Neural progenitor cell (in vitro differentiated cells): ENCODE results near the gene P4HA3. TPM values are rescaled to one million over a fixed set of nuclear protein-coding genes. Genes with fewer than 3 reads are reported as not detected.

ENCODE experiments used
- DNase-seq: peaks from one replicate; pipeline ENCODE4 v3.0.0-alpha.2; 2016; ENCODE audit warnings: low spot score
- H2AFZ ChIP-seq: fragments of 200-600 bp; sonication (generic); replicated peaks from 2 replicates; pipeline ENCODE4 v1.6.1; 2016; ENCODE audit warnings: antibody characterized with exemption
- H3F3A ChIP-seq: fragments of 200-600 bp; sonication (generic); 2 replicates; pipeline ENCODE4 v1.6.1; 2016; ENCODE audit warnings: antibody characterized with exemption, low read depth
- H3K27ac ChIP-seq: fragments of 200-600 bp; sonication (generic); 2 replicates; pipeline ENCODE4 v1.5.1; 2016; ENCODE audit warnings: mild to moderate bottlenecking
- H3K27me3 ChIP-seq: fragments of 200-600 bp; sonication (generic); 2 replicates; pipeline ENCODE4 v1.6.1; 2016; ENCODE audit warnings: mild to moderate bottlenecking, moderate library complexity
- H3K36me3 ChIP-seq: fragments of 200-600 bp; sonication (generic); 2 replicates; pipeline ENCODE4 v1.5.1; 2016
- H3K4me1 ChIP-seq: fragments of 200-600 bp; sonication (generic); 2 replicates; pipeline ENCODE4 v1.6.1; 2016; ENCODE audit warnings: mixed run types
- H3K4me2 ChIP-seq: fragments of 200-600 bp; sonication (generic); 2 replicates; pipeline ENCODE4 v1.6.1; 2016
- H3K4me3 ChIP-seq: fragments of 200-600 bp; sonication (generic); 2 replicates; pipeline ENCODE4 v1.5.1; 2016
- H3K79me2 ChIP-seq: fragments of 200-600 bp; sonication (generic); 2 replicates; pipeline ENCODE4 v1.6.1; 2016; ENCODE audit warnings: low read depth
- H3K9ac ChIP-seq: fragments of 200-600 bp; sonication (generic); 2 replicates; pipeline ENCODE4 v1.6.1; 2016
- H3K9me3 ChIP-seq: fragments of 200-600 bp; sonication (generic); 2 replicates; pipeline ENCODE4 v1.5.1; 2016; ENCODE audit warnings: low read depth
- H4K20me1 ChIP-seq: fragments of 200-600 bp; sonication (generic); 2 replicates; pipeline ENCODE4 v1.6.1; 2016; ENCODE audit warnings: low read depth
- H3K27ac Mint-ChIP-seq: 3 replicates; pipeline ENCODE4 v1.8.0; 2021; ENCODE audit warnings: mixed read lengths
- H3K27me3 Mint-ChIP-seq: 2 replicates; pipeline ENCODE4 v1.8.0; 2022; ENCODE audit warnings: low read depth, mild to moderate bottlenecking, inconsistent platforms, moderate library complexity, mixed read lengths; ENCODE audit not compliant: insufficient read depth
- H3K36me3 Mint-ChIP-seq: 3 replicates; pipeline ENCODE4 v1.8.0; 2021; ENCODE audit warnings: mixed read lengths
- H3K4me1 Mint-ChIP-seq: 3 replicates; pipeline ENCODE4 v1.8.0; 2021; ENCODE audit warnings: mixed read lengths
- H3K4me3 Mint-ChIP-seq: 3 replicates; pipeline ENCODE4 v1.8.0; 2021; ENCODE audit warnings: mild to moderate bottlenecking, moderate library complexity, mixed read lengths
- H3K9me3 Mint-ChIP-seq: 3 replicates; pipeline ENCODE4 v1.8.0; 2020; ENCODE audit warnings: mixed read lengths
- CTCF ChIP-seq: fragments of 200-600 bp; sonication (generic); IDR thresholded peaks from 2 replicates; pipeline ENCODE4 v1.5.1; 2017; ENCODE audit warnings: antibody characterized with exemption, mild to moderate bottlenecking
- EZH2 ChIP-seq: fragments of 200-600 bp; sonication (generic); IDR thresholded peaks from 2 replicates; pipeline ENCODE4 v1.6.1; 2017; ENCODE audit warnings: antibody characterized with exemption, mild to moderate bottlenecking, moderate library complexity
- EZH2phosphoT487 ChIP-seq: fragments of 200-600 bp; sonication (generic); IDR thresholded peaks from 2 replicates; pipeline ENCODE4 v1.6.1; 2017; ENCODE audit warnings: antibody characterized with exemption
- total RNA-seq: library from RNA; depleted of rRNA; stranded (reverse); fragments of >200 nt; gene quantifications from 2 replicates; pipeline ENCODE4 v1.2.3, GENCODE V29; 2015; ENCODE audit warnings: low replicate concordance

Gene P4HA3
- total RNA-seq, 1 donor from 2014 or later = not detected

- Histone ChIP-seq H3K27me3 (no peaks in the 10 kb centered on the region), H4K20me1 (peaks cover 2% of the 10 kb centered on the region), H3K4me3 (no peak overlapping the region), H3K9me3 (no peaks in the 10 kb centered on the region), H3K79me2 (no peaks in the 10 kb centered on the region), H3K36me3 (no peaks in the 10 kb centered on the region), H2AFZ (no peak overlapping the region), H3K27ac (no peak overlapping the region), H3K4me1 (no peaks in the 10 kb centered on the region), H3K9ac (no peak overlapping the region), H3K4me2 (no peak overlapping the region), H3F3A (no peaks in the 10 kb centered on the region)
- no peak for TF ChIP-seq EZH2
- no peak for TF ChIP-seq CTCF
- no peak for TF ChIP-seq EZH2phosphoT487
- DNase-seq = no peak
- Mint-ChIP-seq H3K27ac (no peak overlapping the region), H3K36me3 (peaks cover 45% of the 10 kb centered on the region), H3K4me3 (no peak overlapping the region), H3K4me1 (no peaks in the 10 kb centered on the region), H3K9me3 (no peaks in the 10 kb centered on the region), H3K27me3 (no peaks in the 10 kb centered on the region)
These were observed 63.0 kb downstream of the P4HA3 start for GRCh38 chr11:74248469-74248868.

- Histone ChIP-seq H3K4me2 (no peak overlapping the region), H3K4me3 (no peak overlapping the region), H3K9ac (no peak overlapping the region), H3K9me3 (no peaks in the 10 kb centered on the region), H2AFZ (no peak overlapping the region), H3K79me2 (no peaks in the 10 kb centered on the region), H3K4me1 (no peaks in the 10 kb centered on the region), H3K27ac (no peak overlapping the region), H3K36me3 (peaks cover 15% of the 10 kb centered on the region), H4K20me1 (no peaks in the 10 kb centered on the region), H3K27me3 (no peaks in the 10 kb centered on the region), H3F3A (no peaks in the 10 kb centered on the region)
- TF ChIP-seq EZH2 = no peak
- TF ChIP-seq EZH2phosphoT487 = no peak
- TF ChIP-seq CTCF = no peak
- Mint-ChIP-seq H3K4me1 (no peaks in the 10 kb centered on the region), H3K27me3 (no peaks in the 10 kb centered on the region), H3K9me3 (no peaks in the 10 kb centered on the region), H3K4me3 (no peak overlapping the region), H3K36me3 (peaks cover 20% of the 10 kb centered on the region), H3K27ac (no peak overlapping the region)
- DNase-seq = no peak
These were observed 73.2 kb downstream of the P4HA3 start for GRCh38 chr11:74238243-74238642.

- H3K36me3 ChIP-seq = peaks cover 15% of the 10 kb centered on the region
- no peak overlapping the region for H3K4me3 ChIP-seq
- Mint-ChIP-seq H3K27me3 (no peaks in the 10 kb centered on the region), H3K36me3 (peaks cover 20% of the 10 kb centered on the region), H3K4me1 (no peaks in the 10 kb centered on the region), H3K27ac (no peak overlapping the region), H3K9me3 (no peaks in the 10 kb centered on the region), H3K4me3 (no peak overlapping the region)
- H3F3A ChIP-seq = no peaks in the 10 kb centered on the region
- no peaks in the 10 kb centered on the region for H3K9me3 ChIP-seq
- no peaks in the 10 kb centered on the region for H3K27me3 ChIP-seq
- H3K9ac ChIP-seq = no peak overlapping the region
- TF ChIP-seq EZH2phosphoT487 (no peak), CTCF (no peak), EZH2 (no peak)
- H3K27ac ChIP-seq = no peak overlapping the region
- no peak for DNase-seq
- H3K79me2 ChIP-seq = no peaks in the 10 kb centered on the region
- no peak overlapping the region for H3K4me2 ChIP-seq
- H2AFZ ChIP-seq = no peak overlapping the region
- H3K4me1 ChIP-seq = no peaks in the 10 kb centered on the region
- H4K20me1 ChIP-seq = no peaks in the 10 kb centered on the region
These were observed 73.9 kb downstream of the P4HA3 start for GRCh38 chr11:74237541-74237940.

- peaks cover 9% of the 10 kb centered on the region for H3K36me3 ChIP-seq
- H3K4me3 Mint-ChIP-seq = no peak overlapping the region
- DNase-seq = no peak
- TF ChIP-seq EZH2 (no peak), CTCF (no peak), EZH2phosphoT487 (no peak)
- no peak overlapping the region for H3K4me2 ChIP-seq
- H3K27me3 Mint-ChIP-seq = no peaks in the 10 kb centered on the region
- no peak overlapping the region for H3K9ac ChIP-seq
- H3K27me3 ChIP-seq = no peaks in the 10 kb centered on the region
- no peaks in the 10 kb centered on the region for H3F3A ChIP-seq
- no peaks in the 10 kb centered on the region for H3K79me2 ChIP-seq
- H3K4me1 ChIP-seq = no peaks in the 10 kb centered on the region
- H3K36me3 Mint-ChIP-seq = peaks cover 13% of the 10 kb centered on the region
- H3K9me3 ChIP-seq = no peaks in the 10 kb centered on the region
- no peak overlapping the region for H3K4me3 ChIP-seq
- H3K4me1 Mint-ChIP-seq = no peaks in the 10 kb centered on the region
- no peak overlapping the region for H3K27ac Mint-ChIP-seq
- H3K27ac ChIP-seq = no peak overlapping the region
- no peak overlapping the region for H2AFZ ChIP-seq
- no peaks in the 10 kb centered on the region for H4K20me1 ChIP-seq
- no peaks in the 10 kb centered on the region for H3K9me3 Mint-ChIP-seq
These were observed 76.3 kb downstream of the P4HA3 start for GRCh38 chr11:74235121-74235520.
